BLaER1 (cell line): ENCODE results near the gene KCNMB4.

Experiments used
- H3K27ac ChIP-seq: shearing (Covaris generic); formaldehyde crosslinking; 2 replicates; pipeline ENCODE4 v1.8.1; 2022
- H3K27me3 ChIP-seq: shearing (Covaris generic); formaldehyde crosslinking; 2 replicates; pipeline ENCODE4 v1.8.1; 2022
- H3K36me3 ChIP-seq: shearing (Covaris generic); formaldehyde crosslinking; 2 replicates; pipeline ENCODE4 v1.8.1; 2022
- H3K4me1 ChIP-seq: shearing (Covaris generic); formaldehyde crosslinking; 2 replicates; pipeline ENCODE4 v1.8.1; 2022
- H3K4me2 ChIP-seq: shearing (Covaris generic); formaldehyde crosslinking; 2 replicates; pipeline ENCODE4 v1.8.1; 2022
- H3K4me3 ChIP-seq: shearing (Covaris generic); formaldehyde crosslinking; 2 replicates; pipeline ENCODE4 v1.8.1; 2022
- H3K9ac ChIP-seq: shearing (Covaris generic); formaldehyde crosslinking; 2 replicates; pipeline ENCODE4 v1.8.1; 2022
- H3K9me3 ChIP-seq: shearing (Covaris generic); formaldehyde crosslinking; 2 replicates; pipeline ENCODE4 v1.8.1; 2022
- H4K20me1 ChIP-seq: shearing (Covaris generic); formaldehyde crosslinking; 2 replicates; pipeline ENCODE4 v1.8.1; 2022
- Cebpa-rat ChIP-seq: shearing (Covaris generic); IDR thresholded peaks from 2 replicates; pipeline ENCODE4 v1.8.1; 2022

Gene KCNMB4

DNA sequence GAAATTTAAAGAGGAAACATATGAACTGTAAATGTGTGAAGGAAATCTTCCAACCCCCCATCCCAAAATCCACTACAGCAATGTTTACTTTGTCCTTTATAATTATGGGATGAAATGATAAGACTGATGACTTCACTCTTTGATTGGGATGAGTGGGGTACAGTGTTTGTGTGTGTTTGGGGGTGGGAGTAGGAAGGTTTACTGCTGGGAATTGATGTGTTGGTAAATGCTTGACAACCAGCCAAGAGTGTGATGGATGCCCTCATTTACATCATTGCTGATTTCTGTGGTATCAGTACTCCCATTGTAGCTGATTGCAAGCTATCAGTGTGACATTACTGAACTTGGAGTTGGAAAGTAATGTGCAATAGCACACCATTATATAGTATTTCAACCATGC, 90.9 kb downstream of the KCNMB4 start:
- Histone ChIP-seq H3K27ac (no peak overlapping the region), H3K36me3 (no peaks in the 10 kb centered on the region), H3K4me3 (no peak overlapping the region), H4K20me1 (no peaks in the 10 kb centered on the region), H3K9ac (no peak overlapping the region), H3K27me3 (no peaks in the 10 kb centered on the region), H3K9me3 (peaks cover 16% of the 10 kb centered on the region), H3K4me1 (no peaks in the 10 kb centered on the region), H3K4me2 (no peak overlapping the region)
- TF ChIP-seq Cebpa-rat: no peak

DNA sequence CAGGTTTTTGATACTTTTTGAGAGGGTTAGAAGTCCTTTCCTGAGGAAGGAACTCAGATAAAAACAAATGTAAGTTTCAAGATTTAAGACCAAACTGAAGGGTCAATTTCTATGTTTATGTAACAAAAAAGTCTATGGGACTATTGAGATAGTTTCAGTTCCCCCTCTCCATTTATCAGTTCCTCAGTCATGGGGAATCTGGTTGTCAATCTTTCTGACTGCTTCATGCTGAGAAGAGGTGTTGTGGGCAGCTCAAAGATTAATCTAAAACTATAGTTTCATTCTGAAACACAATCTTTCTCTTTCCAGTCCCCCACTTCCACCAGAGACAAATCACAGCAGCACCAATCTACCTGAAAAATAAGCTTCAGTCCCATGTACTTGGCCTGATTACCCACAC, 93.7 kb downstream of the KCNMB4 start:
- Histone ChIP-seq H3K9ac (no peak overlapping the region), H3K9me3 (peaks cover 38% of the 10 kb centered on the region)

GRCh38 chr12:70463997-70464396, 97.9 kb downstream of the KCNMB4 start:
- Histone ChIP-seq H4K20me1 (no peaks in the 10 kb centered on the region), H3K9ac (no peak overlapping the region), H3K9me3 (peaks cover 38% of the 10 kb centered on the region), H3K27ac (no peak overlapping the region), H3K4me3 (no peak overlapping the region), H3K36me3 (no peaks in the 10 kb centered on the region), H3K27me3 (no peaks in the 10 kb centered on the region), H3K4me2 (no peak overlapping the region), H3K4me1 (no peaks in the 10 kb centered on the region)
- no peak for TF ChIP-seq Cebpa-rat

More for the DNA sequence above, 93.7 kb downstream of the KCNMB4 start:
- H3K36me3 ChIP-seq: no peaks in the 10 kb centered on the region
- H3K4me1 ChIP-seq: no peaks in the 10 kb centered on the region
- H3K4me3 ChIP-seq: no peak overlapping the region
- H3K27me3 ChIP-seq: no peaks in the 10 kb centered on the region
- no peak overlapping the region for H3K4me2 ChIP-seq
- H3K27ac ChIP-seq: no peak overlapping the region
- TF ChIP-seq Cebpa-rat: no peak
- no peaks in the 10 kb centered on the region for H4K20me1 ChIP-seq

DNA sequence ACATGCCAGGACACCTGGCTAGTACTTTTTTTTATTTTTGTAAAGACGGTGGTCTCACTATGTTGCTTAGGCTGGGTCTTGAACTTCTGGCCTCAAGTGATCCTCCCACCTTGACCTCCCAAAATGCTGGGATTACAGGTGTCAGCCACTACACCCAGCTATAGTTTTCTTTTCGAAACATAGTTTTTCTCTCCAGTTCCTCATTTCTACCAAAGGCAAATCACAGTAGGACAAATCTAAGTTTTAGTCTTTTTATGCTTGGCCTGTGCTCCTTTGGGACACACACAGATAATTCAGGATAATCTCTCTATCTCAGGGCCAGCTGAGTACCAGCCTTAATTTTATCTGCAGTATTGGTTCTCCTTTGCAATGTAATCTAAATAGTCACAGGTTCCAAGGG, 100.7 kb downstream of the KCNMB4 start:
- no peak overlapping the region for H3K4me3 ChIP-seq
- no peaks in the 10 kb centered on the region for H3K36me3 ChIP-seq
- peaks cover 21% of the 10 kb centered on the region for H3K9me3 ChIP-seq
- no peaks in the 10 kb centered on the region for H3K4me1 ChIP-seq
- H3K9ac ChIP-seq: no peak overlapping the region
- H4K20me1 ChIP-seq: no peaks in the 10 kb centered on the region
- H3K27ac ChIP-seq: no peak overlapping the region
- TF ChIP-seq Cebpa-rat: no peak
- H3K4me2 ChIP-seq: no peak overlapping the region
- H3K27me3 ChIP-seq: no peaks in the 10 kb centered on the region

GRCh38 chr12:70467476-70467875, 101.4 kb downstream of the KCNMB4 start:
- H3K4me2 ChIP-seq: no peak overlapping the region
- TF ChIP-seq Cebpa-rat: no peak
- H3K9me3 ChIP-seq: peaks cover 21% of the 10 kb centered on the region
- no peak overlapping the region for H3K9ac ChIP-seq
- no peaks in the 10 kb centered on the region for H3K36me3 ChIP-seq
- no peaks in the 10 kb centered on the region for H3K4me1 ChIP-seq
- H3K4me3 ChIP-seq: no peak overlapping the region
- H3K27ac ChIP-seq: no peak overlapping the region
- H3K27me3 ChIP-seq: no peaks in the 10 kb centered on the region
- no peaks in the 10 kb centered on the region for H4K20me1 ChIP-seq

DNA sequence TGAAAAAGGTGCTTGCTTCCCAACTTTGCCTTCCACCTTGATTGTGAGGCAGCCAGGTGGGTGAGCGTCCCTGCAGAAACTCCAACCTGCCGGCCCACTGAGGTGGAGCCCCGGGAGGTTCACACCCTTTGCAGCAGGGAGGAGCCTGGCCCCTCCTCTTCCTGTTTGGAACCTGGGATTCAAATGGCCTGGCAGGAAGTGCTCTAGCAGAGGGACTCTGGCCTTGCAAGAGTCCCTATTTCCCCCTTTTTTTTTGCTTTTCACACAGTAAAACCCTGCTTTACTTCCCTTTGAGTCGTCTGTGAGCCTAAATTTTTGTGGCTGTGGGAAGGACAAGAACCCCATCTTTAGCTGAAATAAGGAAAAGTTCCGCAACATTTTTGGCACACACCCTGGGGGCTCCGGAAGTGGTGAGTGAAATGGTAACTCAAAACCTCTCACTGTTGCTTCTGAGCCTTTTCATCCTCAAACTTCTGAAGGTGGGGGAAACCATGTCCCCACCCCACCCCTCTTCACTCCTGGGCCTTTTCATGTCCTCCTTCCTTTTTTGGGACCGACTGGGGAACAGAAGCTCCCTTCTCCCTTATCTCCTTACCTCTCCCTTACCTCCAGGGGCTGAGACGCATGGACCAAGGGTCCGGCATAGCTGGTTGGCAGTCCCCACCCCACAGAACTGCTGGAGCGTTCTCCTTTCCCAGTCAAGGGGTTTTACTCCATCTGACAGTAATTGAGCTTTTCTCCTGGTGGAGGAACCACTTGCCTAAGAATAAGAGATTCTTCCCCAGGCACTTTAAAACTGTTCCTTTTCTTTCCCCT, 102.0 kb downstream of the KCNMB4 start:
- no peak overlapping the region for H3K27ac ChIP-seq
- H3K4me2 ChIP-seq: no peak overlapping the region
- no peak overlapping the region for H3K9ac ChIP-seq

GRCh38 chr12:70468741-70469140, 102.7 kb downstream of the KCNMB4 start:
- Histone ChIP-seq H3K4me1 (no peaks in the 10 kb centered on the region), H3K36me3 (no peaks in the 10 kb centered on the region), H3K9ac (no peak overlapping the region), H3K9me3 (peaks cover 10% of the 10 kb centered on the region), H3K27ac (no peak overlapping the region), H4K20me1 (no peaks in the 10 kb centered on the region), H3K4me3 (no peak overlapping the region), H3K4me2 (no peak overlapping the region), H3K27me3 (no peaks in the 10 kb centered on the region)
- TF ChIP-seq Cebpa-rat: no peak

More for the DNA sequence above, 102.0 kb downstream of the KCNMB4 start:
- H3K4me3 ChIP-seq: no peak overlapping the region
- no peaks in the 10 kb centered on the region for H3K27me3 ChIP-seq
- H3K4me1 ChIP-seq: no peaks in the 10 kb centered on the region
- no peaks in the 10 kb centered on the region for H3K36me3 ChIP-seq
- TF ChIP-seq Cebpa-rat: no peak
- no peaks in the 10 kb centered on the region for H4K20me1 ChIP-seq
- peaks cover 16% of the 10 kb centered on the region for H3K9me3 ChIP-seq

- no peaks in the 10 kb centered on the region for H4K20me1 ChIP-seq
- no peak overlapping the region for H3K4me3 ChIP-seq
- H3K9ac ChIP-seq: no peak overlapping the region
- H3K27me3 ChIP-seq: no peaks in the 10 kb centered on the region
- H3K36me3 ChIP-seq: no peaks in the 10 kb centered on the region
- no peak overlapping the region for H3K27ac ChIP-seq
- H3K4me1 ChIP-seq: no peaks in the 10 kb centered on the region
- no peak overlapping the region for H3K4me2 ChIP-seq
- peaks cover 4% of the 10 kb centered on the region for H3K9me3 ChIP-seq
- TF ChIP-seq Cebpa-rat: no peak
Observed at GRCh38 chr12:70469221-70469820, 103.2 kb downstream of the KCNMB4 start.

DNA sequence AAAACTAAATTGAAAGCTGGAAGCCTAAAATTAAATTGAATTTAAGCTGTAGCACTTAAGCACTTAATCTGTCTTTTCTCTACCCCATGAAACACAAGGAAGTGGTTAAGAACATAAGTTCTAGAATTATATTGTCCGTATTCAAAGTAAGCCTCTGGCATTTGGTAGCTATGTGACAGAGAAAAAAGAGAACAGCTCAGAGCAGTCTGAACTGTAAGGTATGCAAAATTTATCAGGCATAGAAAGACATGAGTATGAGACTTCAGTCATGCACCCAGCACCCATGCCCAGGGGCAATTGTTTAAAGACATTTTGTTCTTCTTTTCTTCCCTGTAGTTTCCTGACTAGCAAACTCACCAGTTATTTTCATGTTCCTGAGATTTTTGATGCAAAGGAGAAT, 116.7 kb downstream of the KCNMB4 start:
- peaks cover 18% of the 10 kb centered on the region for H3K4me1 ChIP-seq
- no peak overlapping the region for H3K4me3 ChIP-seq
- H3K27ac ChIP-seq: no peak overlapping the region

More for the DNA sequence above, 116.7 kb downstream of the KCNMB4 start:
- H3K9me3 ChIP-seq: peaks cover 16% of the 10 kb centered on the region
- no peaks in the 10 kb centered on the region for H4K20me1 ChIP-seq
- no peaks in the 10 kb centered on the region for H3K36me3 ChIP-seq
- H3K4me2 ChIP-seq: no peak overlapping the region
- TF ChIP-seq Cebpa-rat: no peak
- H3K9ac ChIP-seq: no peak overlapping the region
- H3K27me3 ChIP-seq: no peaks in the 10 kb centered on the region
